HG03139 (cell line): ENCODE measurements around the gene DNASE1L1.
A peak's percentile ranks its signal among the peaks of the same experiment; 100 is the strongest.

ENCODE experiments used
- ATAC-seq: cut with Tn5 transposase; IDR thresholded peaks from one replicate; pipeline ENCODE4 v1.9.1; 2021; ENCODE audit not compliant: unreplicated experiment

The DNASE1L1 gene

DNA sequence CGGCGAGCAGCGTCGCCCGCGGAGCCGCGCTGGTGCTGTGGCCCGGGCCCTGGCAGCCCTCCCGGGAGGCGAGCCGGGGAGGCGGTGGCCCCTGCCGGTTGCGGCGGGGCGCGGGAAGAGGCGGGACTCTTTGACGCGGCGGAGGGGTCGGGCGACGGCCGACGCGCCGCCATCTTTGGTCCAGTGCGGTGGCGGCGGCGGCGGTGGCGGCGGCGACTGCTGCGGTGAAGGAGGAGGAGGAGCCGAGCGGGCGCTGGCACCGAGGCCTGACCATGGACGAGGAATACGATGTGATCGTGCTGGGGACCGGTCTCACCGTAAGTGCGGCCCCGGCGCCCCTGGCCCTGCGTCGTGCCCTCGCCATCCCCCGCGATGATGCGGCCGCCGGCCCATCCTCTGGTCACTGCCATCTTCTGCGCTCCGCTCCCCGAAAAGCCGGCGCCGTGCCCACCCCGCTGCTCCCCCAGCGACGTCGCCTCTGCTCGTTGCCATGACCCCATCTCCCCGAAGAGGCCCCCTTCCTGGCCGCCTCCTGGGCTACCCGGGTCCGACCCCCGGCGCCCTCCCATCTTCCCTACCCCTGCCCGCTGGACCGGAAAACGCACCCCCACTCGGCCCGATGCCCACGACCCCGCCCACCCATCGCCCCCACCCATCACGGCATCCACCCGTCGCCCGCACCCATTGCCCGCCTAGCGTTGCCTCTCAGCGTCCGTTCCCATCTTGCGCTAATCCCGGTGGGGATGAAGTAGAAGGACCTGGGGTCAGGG, 28.1 kb upstream of the DNASE1L1 start, which contains the start of gene GDI1:
GDI1 (plus strand) TSS at position 172 of the 770 bp plus-strand sequence; CDS start at position 273, 101 bp downstream.
- no peak for ATAC-seq

GRCh38 chrX:154436374-154436982, 27.4 kb upstream of the DNASE1L1 start:
- no peak for ATAC-seq

GRCh38 chrX:154435171-154435733, 26.2 kb upstream of the DNASE1L1 start:
- ATAC-seq: no peak

- no peak for ATAC-seq
Measured at GRCh38 chrX:154434394-154435168, 25.5 kb upstream of the DNASE1L1 start.

DNA sequence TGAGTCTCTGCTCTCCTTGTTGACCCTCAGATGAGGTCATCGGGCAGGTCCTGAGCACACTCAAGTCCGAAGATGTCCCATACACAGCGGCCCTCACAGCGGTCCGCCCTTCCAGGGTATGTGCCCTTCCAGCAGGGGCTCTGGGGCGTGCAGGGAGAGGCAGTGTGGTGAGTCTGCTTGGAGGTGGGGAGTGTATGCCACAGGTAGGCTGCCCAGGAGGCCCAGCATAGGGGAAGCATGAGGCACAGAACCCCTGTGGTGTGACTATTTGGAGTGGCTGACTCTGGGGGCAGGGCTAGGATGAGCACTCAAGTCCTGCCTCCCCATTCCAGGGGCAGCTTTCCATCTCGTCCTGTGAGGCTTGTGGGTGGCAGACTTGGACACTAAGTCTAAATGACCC, 24.6 kb upstream of the DNASE1L1 start:
- no peak for ATAC-seq

DNA sequence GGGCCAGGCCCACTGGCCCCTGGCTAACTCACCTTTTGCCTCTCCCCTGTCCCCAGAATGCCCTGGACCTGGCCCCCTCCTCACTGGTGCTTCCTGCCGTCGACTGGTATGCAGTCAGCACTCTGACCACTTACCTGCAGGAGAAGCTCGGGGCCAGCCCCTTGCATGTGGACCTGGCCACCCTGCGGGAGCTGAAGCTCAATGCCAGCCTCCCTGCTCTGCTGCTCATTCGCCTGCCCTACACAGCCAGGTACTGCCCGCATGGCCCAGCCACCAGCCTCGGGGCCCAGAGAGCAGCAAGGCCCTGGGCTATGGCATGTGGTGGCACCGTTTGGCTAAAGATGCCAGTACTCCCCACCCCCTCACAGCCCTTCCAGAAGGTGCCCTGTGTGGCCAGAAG, 23.2 kb upstream of the DNASE1L1 start:
- no peak for ATAC-seq

DNA sequence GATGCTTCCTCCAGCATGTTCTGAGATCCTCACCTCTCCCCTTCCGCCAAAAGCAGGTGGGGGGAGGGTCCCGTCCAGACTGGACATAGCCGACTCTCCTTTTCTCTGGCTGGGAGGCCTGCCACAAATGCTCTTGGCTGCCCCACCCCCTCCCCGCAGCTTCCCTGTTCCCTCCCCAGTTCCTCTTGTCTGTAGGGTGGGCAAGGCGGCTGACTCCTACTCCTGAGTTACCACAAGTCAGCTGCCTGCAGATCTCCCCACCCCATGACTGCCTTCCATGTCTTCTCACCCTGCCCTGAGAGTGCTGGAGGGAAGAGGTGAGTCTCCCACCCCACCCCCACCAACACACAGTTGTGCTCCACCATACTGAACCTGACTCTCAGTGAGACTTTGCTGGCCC, 22.3 kb upstream of the DNASE1L1 start:
- ATAC-seq: no peak

GRCh38 chrX:154430916-154431315, 21.9 kb upstream of the DNASE1L1 start:
- no peak for ATAC-seq

DNA sequence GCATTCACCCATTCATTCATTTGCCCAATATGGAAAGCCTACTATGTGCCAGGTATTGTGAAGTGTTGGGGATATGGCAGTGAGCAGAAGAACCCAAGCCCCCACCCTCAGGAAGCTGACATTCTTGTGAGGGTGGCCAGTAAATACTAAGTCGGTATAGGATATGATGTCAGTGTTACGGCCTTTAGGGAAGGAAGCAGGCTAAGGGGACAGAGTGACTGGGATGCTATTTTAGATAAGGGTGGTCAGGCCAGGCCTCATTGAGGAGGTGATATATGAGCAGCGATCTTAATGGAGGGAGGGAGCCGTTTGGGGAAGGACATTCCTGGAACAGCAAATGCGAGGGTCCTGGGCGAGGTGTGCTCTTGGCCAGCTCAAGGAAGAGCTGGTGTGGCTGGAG, 21.4 kb upstream of the DNASE1L1 start:
- no peak for ATAC-seq

DNA sequence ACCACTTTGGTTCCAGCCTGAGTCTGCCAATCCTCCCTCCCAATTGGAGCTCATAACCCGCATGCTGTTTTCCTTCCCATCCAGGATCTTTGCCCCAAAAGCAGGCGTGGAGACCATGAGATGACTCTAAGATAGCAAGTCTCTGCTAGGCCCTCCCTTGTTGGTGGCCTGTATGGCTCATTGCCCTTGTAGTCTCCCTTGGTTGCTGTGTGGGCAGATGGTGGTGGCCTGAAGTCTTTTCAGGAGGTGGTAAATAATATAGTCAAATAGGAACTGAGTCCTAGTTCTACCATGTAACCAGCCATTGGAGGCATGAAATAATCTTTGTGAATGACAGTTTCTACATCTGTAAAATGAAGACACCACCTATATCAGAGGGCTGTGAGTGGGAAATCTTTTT, 20.7 kb upstream of the DNASE1L1 start:
- ATAC-seq: no peak

- ATAC-seq: peak; percentile 95
Measured at GRCh38 chrX:154428176-154429171, 19.4 kb upstream of the DNASE1L1 start, which contains the start of gene ATP6AP1. Gene ATP6AP1, plus strand, starts transcription at chrX:154428677. Its CDS starts 16 bp downstream, at chrX:154428693.

GRCh38 chrX:154426916-154427770, 18.1 kb upstream of the DNASE1L1 start:
- ATAC-seq: no peak

DNA sequence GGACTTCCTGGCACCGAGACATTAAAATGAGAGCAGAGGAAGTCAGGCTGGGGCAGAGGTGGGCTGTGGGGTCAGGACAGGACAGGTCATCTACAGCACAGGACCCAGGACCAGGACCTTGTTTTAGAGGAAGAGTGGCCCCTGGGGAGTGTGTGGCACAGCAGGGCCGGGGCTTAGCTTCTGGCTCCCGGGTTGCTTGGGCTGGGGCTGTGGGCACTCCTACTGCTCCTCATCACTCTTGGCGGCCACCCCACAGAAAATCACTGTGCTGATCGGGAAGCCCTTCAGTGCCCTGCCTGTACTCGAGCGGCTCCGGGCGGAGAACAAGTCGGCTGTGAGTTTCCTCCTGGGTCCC, 11.3 kb upstream of the DNASE1L1 start:
- no peak for ATAC-seq

- ATAC-seq: no peak
Measured at GRCh38 chrX:154419688-154420401, 10.8 kb upstream of the DNASE1L1 start.

GRCh38 chrX:154419189-154419588, 10.1 kb upstream of the DNASE1L1 start:
- no peak for ATAC-seq

- ATAC-seq: no peak
Measured at GRCh38 chrX:154417157-154417556, 8.1 kb upstream of the DNASE1L1 start.

- ATAC-seq: no peak
Measured at GRCh38 chrX:154413142-154413541, 4.1 kb upstream of the DNASE1L1 start.

- ATAC-seq: no peak
Measured at GRCh38 chrX:154412468-154412867, 3.4 kb upstream of the DNASE1L1 start.

DNA sequence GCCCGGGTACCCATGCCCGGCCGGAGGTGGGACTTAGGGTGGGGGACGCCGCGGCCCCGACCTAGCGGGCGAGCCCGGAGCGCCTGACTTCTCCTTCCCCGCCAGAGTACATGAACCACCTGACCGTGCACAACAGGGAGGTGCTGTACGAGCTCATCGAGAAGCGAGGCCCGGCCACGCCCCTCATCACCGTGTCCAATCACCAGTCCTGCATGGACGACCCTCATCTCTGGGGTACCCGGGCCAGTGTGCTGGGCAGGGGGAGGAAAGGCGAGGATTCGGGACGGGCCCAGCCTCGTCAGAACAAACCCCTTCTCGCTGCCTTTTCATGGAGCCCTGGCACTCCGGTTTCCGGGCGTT, 2.9 kb upstream of the DNASE1L1 start:
- no peak for ATAC-seq
